Measurements from ENCODE around the gene NDUFB1.

Gene NDUFB1

GRCh38 chr14:92103363-92103989, 18.0 kb downstream of the NDUFB1 start:
- in situ Hi-C loops (cut with HindIII; ENCODE audit: low sequenced_read_pairs), result no loop called here

- in situ Hi-C loops (cut with HindIII; ENCODE audit: low sequenced_read_pairs), result no loop called here
These were observed 21.7 kb downstream of the NDUFB1 start for GRCh38 chr14:92099802-92100201.

- in situ Hi-C loops (cut with HindIII; ENCODE audit: low sequenced_read_pairs), result no loop called here
These were observed 28.2 kb downstream of the NDUFB1 start for GRCh38 chr14:92093320-92093719.

GRCh38 chr14:92088494-92088893, 33.0 kb downstream of the NDUFB1 start:
- in situ Hi-C loops (cut with HindIII; ENCODE audit: low sequenced_read_pairs), result no loop called here

GRCh38 chr14:92074555-92074954, 47.0 kb downstream of the NDUFB1 start:
- in situ Hi-C loops (cut with HindIII; ENCODE audit: low sequenced_read_pairs), result no loop called here

Data from DLD1 (cell line).